Activated naive CD8-positive, alpha-beta T cell treated with anti-CD3 and anti-CD28 coated beads for 36 hours (primary cell): ENCODE measurements around the gene IBA57. TPM values are rescaled to one million over a fixed set of nuclear protein-coding genes. Genes with fewer than 3 reads are reported as not detected.

Source experiments
- DNase-seq: peaks from one replicate; pipeline ENCODE4 v3.0.0; 2021
- H3K27ac Mint-ChIP-seq: one replicate; pipeline ENCODE4 v1.8.0; 2022; ENCODE audit warnings: mild to moderate bottlenecking, moderate library complexity, mixed read lengths
- H3K27me3 Mint-ChIP-seq: one replicate; pipeline ENCODE4 v1.8.0; 2022; ENCODE audit warnings: mild to moderate bottlenecking, mixed read lengths
- H3K36me3 Mint-ChIP-seq: one replicate; pipeline ENCODE4 v1.8.0; 2021; ENCODE audit warnings: mild to moderate bottlenecking, mixed read lengths
- H3K4me1 Mint-ChIP-seq: one replicate; pipeline ENCODE4 v1.8.0; 2021; ENCODE audit warnings: mixed read lengths
- H3K4me3 Mint-ChIP-seq: one replicate; pipeline ENCODE4 v1.8.0; 2022; ENCODE audit warnings: mild to moderate bottlenecking, moderate library complexity, mixed read lengths
- H3K9me3 Mint-ChIP-seq: one replicate; pipeline ENCODE4 v1.8.0; 2022; ENCODE audit warnings: mixed read lengths
- total RNA-seq, 2 experiments: library from RNA; stranded (reverse); gene quantifications; one replicate each; pipeline ENCODE4 v1.2.3, GENCODE V29; 2021

The IBA57 gene
- total RNA-seq, 2 experiments from 2014 or later = 18.1 to 19.3 TPM

GRCh38 chr1:228141226-228142044 lies 24.2 kb upstream of the IBA57 start:
- DNase-seq = peak; percentile 45
- Mint-ChIP-seq H3K27me3 (no peaks in the 10 kb centered on the region), H3K4me1 (peaks cover 30% of the 10 kb centered on the region), H3K36me3 (peaks cover 30% of the 10 kb centered on the region), H3K4me3 (peak overlapping the region; percentile 99), H3K27ac (peak overlapping the region; percentile 99), H3K9me3 (no peaks in the 10 kb centered on the region)

GRCh38 chr1:228142155-228142691 lies 23.4 kb upstream of the IBA57 start:
- H3K27me3 Mint-ChIP-seq = no peaks in the 10 kb centered on the region

GRCh38 chr1:228142701-228143136 lies 22.9 kb upstream of the IBA57 start:
- peak overlapping the region; percentile 99 for H3K4me3 Mint-ChIP-seq
- H3K36me3 Mint-ChIP-seq = peaks cover 30% of the 10 kb centered on the region
- no peaks in the 10 kb centered on the region for H3K27me3 Mint-ChIP-seq
- H3K4me1 Mint-ChIP-seq = peaks cover 26% of the 10 kb centered on the region
- no peak for DNase-seq
- H3K9me3 Mint-ChIP-seq = no peaks in the 10 kb centered on the region
- peak overlapping the region; percentile 99 for H3K27ac Mint-ChIP-seq

More at GRCh38 chr1:228142155-228142691, 23.4 kb upstream of the IBA57 start:
- Mint-ChIP-seq H3K9me3 (no peaks in the 10 kb centered on the region), H3K27ac (peak overlapping the region; percentile 99), H3K4me3 (peak overlapping the region; percentile 99), H3K4me1 (peaks cover 26% of the 10 kb centered on the region), H3K36me3 (peaks cover 30% of the 10 kb centered on the region)
- DNase-seq = no peak

GRCh38 chr1:228143480-228144192 lies 22.0 kb upstream of the IBA57 start:
- H3K36me3 Mint-ChIP-seq = peaks cover 30% of the 10 kb centered on the region
- H3K4me1 Mint-ChIP-seq = peaks cover 26% of the 10 kb centered on the region
- H3K9me3 Mint-ChIP-seq = no peaks in the 10 kb centered on the region
- H3K27ac Mint-ChIP-seq = peak overlapping the region; percentile 60
- no peaks in the 10 kb centered on the region for H3K27me3 Mint-ChIP-seq
- H3K4me3 Mint-ChIP-seq = peak overlapping the region; percentile 99
- DNase-seq = no peak

- peaks cover 30% of the 10 kb centered on the region for H3K36me3 Mint-ChIP-seq
- H3K4me3 Mint-ChIP-seq = peak overlapping the region; percentile 6
- H3K27ac Mint-ChIP-seq = no peak overlapping the region
- H3K4me1 Mint-ChIP-seq = peaks cover 26% of the 10 kb centered on the region
- no peaks in the 10 kb centered on the region for H3K9me3 Mint-ChIP-seq
- H3K27me3 Mint-ChIP-seq = no peaks in the 10 kb centered on the region
- DNase-seq = no peak
Measured at GRCh38 chr1:228144193-228144992, 21.2 kb upstream of the IBA57 start.

GRCh38 chr1:228144993-228145343 lies 20.6 kb upstream of the IBA57 start:
- H3K4me1 Mint-ChIP-seq = peaks cover 25% of the 10 kb centered on the region
- H3K4me3 Mint-ChIP-seq = no peak overlapping the region
- no peak overlapping the region for H3K27ac Mint-ChIP-seq
- H3K27me3 Mint-ChIP-seq = no peaks in the 10 kb centered on the region
- DNase-seq = no peak
- peaks cover 30% of the 10 kb centered on the region for H3K36me3 Mint-ChIP-seq
- H3K9me3 Mint-ChIP-seq = no peaks in the 10 kb centered on the region

GRCh38 chr1:228145463-228146416 lies 19.9 kb upstream of the IBA57 start:
- peaks cover 25% of the 10 kb centered on the region for H3K4me1 Mint-ChIP-seq
- no peaks in the 10 kb centered on the region for H3K27me3 Mint-ChIP-seq
- no peak for DNase-seq
- no peaks in the 10 kb centered on the region for H3K9me3 Mint-ChIP-seq
- peaks cover 27% of the 10 kb centered on the region for H3K36me3 Mint-ChIP-seq
- no peak overlapping the region for H3K4me3 Mint-ChIP-seq
- H3K27ac Mint-ChIP-seq = no peak overlapping the region

GRCh38 chr1:228146417-228147150 lies 19.0 kb upstream of the IBA57 start:
- DNase-seq = no peak
- Mint-ChIP-seq H3K9me3 (no peaks in the 10 kb centered on the region), H3K36me3 (peaks cover 19% of the 10 kb centered on the region), H3K4me1 (peaks cover 25% of the 10 kb centered on the region), H3K4me3 (no peak overlapping the region), H3K27ac (no peak overlapping the region), H3K27me3 (no peaks in the 10 kb centered on the region)

- peaks cover 23% of the 10 kb centered on the region for H3K4me1 Mint-ChIP-seq
- H3K9me3 Mint-ChIP-seq = no peaks in the 10 kb centered on the region
- DNase-seq = no peak
- peaks cover 12% of the 10 kb centered on the region for H3K36me3 Mint-ChIP-seq
- H3K27me3 Mint-ChIP-seq = no peaks in the 10 kb centered on the region
- no peak overlapping the region for H3K4me3 Mint-ChIP-seq
- no peak overlapping the region for H3K27ac Mint-ChIP-seq
Measured at GRCh38 chr1:228147151-228147693, 18.4 kb upstream of the IBA57 start.

- peaks cover 18% of the 10 kb centered on the region for H3K4me1 Mint-ChIP-seq
- no peaks in the 10 kb centered on the region for H3K27me3 Mint-ChIP-seq
- peaks cover 7% of the 10 kb centered on the region for H3K36me3 Mint-ChIP-seq
- H3K27ac Mint-ChIP-seq = no peak overlapping the region
- DNase-seq = no peak
- H3K9me3 Mint-ChIP-seq = no peaks in the 10 kb centered on the region
- no peak overlapping the region for H3K4me3 Mint-ChIP-seq
Measured at GRCh38 chr1:228147768-228148167, 17.8 kb upstream of the IBA57 start.

GRCh38 chr1:228148196-228148861 lies 17.3 kb upstream of the IBA57 start:
- DNase-seq = no peak
- H3K4me3 Mint-ChIP-seq = no peak overlapping the region
- no peaks in the 10 kb centered on the region for H3K27me3 Mint-ChIP-seq
- H3K9me3 Mint-ChIP-seq = no peaks in the 10 kb centered on the region
- no peak overlapping the region for H3K27ac Mint-ChIP-seq
- peaks cover 12% of the 10 kb centered on the region for H3K4me1 Mint-ChIP-seq
- H3K36me3 Mint-ChIP-seq = peaks cover 1% of the 10 kb centered on the region

- DNase-seq = no peak
- H3K36me3 Mint-ChIP-seq = no peaks in the 10 kb centered on the region
Measured at GRCh38 chr1:228148935-228149405, 16.6 kb upstream of the IBA57 start.

More at GRCh38 chr1:228148935-228149405, 16.6 kb upstream of the IBA57 start:
- no peaks in the 10 kb centered on the region for H3K9me3 Mint-ChIP-seq
- no peaks in the 10 kb centered on the region for H3K27me3 Mint-ChIP-seq
- peaks cover 7% of the 10 kb centered on the region for H3K4me1 Mint-ChIP-seq
- H3K4me3 Mint-ChIP-seq = no peak overlapping the region
- H3K27ac Mint-ChIP-seq = no peak overlapping the region
